HepG2 (cell line): Measurements from ENCODE around the gene XRCC5.

ENCODE experiments used
- ATF2 ChIP-seq: sonication (generic); formaldehyde crosslinking; IDR thresholded peaks from 2 replicates; pipeline ENCODE4 v1.4.0; 2020; ENCODE audit warnings: missing genetic modification reagents
- ATF6 ChIP-seq: sonication (generic); formaldehyde crosslinking; conservative IDR thresholded peaks from 2 replicates; pipeline ENCODE4 v1.4.0; 2020; ENCODE audit warnings: missing genetic modification reagents
- FOXM1 ChIP-seq: sonication (generic); formaldehyde crosslinking; IDR thresholded peaks from 2 replicates; pipeline ENCODE4 v1.5.0; 2020; ENCODE audit warnings: missing genetic modification reagents
- FOXP1 ChIP-seq, 2 experiments: fragments of 450-650 bp in 1 of 2; IDR thresholded peaks; 2 replicates each; pipeline ENCODE4 v1.6.1; 2017 to 2018; ENCODE audit warnings: antibody characterized with exemption in 1 of 2
- HMGXB4 ChIP-seq, 2 experiments: sonication (generic) in 1 of 2; formaldehyde crosslinking in 1 of 2; IDR thresholded peaks; 2 replicates each; pipeline versions ENCODE4 v1.4.0 to v1.6.1; 2018 to 2020; ENCODE audit warnings: missing genetic modification reagents in 2 of 2, borderline replicate concordance in 1 of 2, low read depth in 1 of 2, mild to moderate bottlenecking in 1 of 2, missing biosample characterization in 1 of 2
- NRL ChIP-seq: sonication (generic); formaldehyde crosslinking; IDR thresholded peaks from 2 replicates; pipeline ENCODE4 v1.5.0; 2020; ENCODE audit warnings: missing genetic modification reagents, mild to moderate bottlenecking, moderate library complexity, borderline replicate concordance
- POLR2A ChIP-seq, 2 experiments: IDR thresholded peaks; 2 replicates each; pipeline ENCODE4 v1.6.1; 2011; ENCODE audit warnings: low read depth in 2 of 2, low read length in 2 of 2, mild to moderate bottlenecking in 1 of 2, moderate library complexity in 1 of 2; ENCODE audit not compliant: insufficient read depth in 1 of 2
- SRSF1 ChIP-seq: fragments of 200-400 bp; formaldehyde crosslinking; optimal IDR thresholded peaks from 2 replicates; pipeline ENCODE3; 2017; ENCODE audit warnings: mild to moderate bottlenecking, low read depth, low read length, moderate library complexity
- ZFP1 ChIP-seq: IDR thresholded peaks from 2 replicates; pipeline ENCODE4 v1.6.1; 2016
- ZNF143 ChIP-seq: sonication (generic); formaldehyde crosslinking; IDR thresholded peaks from 2 replicates; pipeline ENCODE4 v1.4.0; 2020; ENCODE audit warnings: missing genetic modification reagents
- ZNF318 ChIP-seq: sonication (generic); formaldehyde crosslinking; IDR thresholded peaks from 2 replicates; pipeline ENCODE4 v1.4.0; 2020; ENCODE audit warnings: mild to moderate bottlenecking, missing genetic modification reagents
- ZNF768 ChIP-seq: sonication (generic); formaldehyde crosslinking; IDR thresholded peaks from 2 replicates; pipeline ENCODE4 v1.4.0; 2020; ENCODE audit warnings: missing genetic modification reagents
- ZNF891 ChIP-seq: sonication (generic); formaldehyde crosslinking; IDR thresholded peaks from 2 replicates; pipeline ENCODE4 v1.5.0; 2020; ENCODE audit warnings: mild to moderate bottlenecking, missing genetic modification reagents

- no peak for TF ChIP-seq POLR2A (IDR thresholded peaks at IDR 0.05; ENCODE audit: insufficient read depth in 1 of 2, low read depth in 2 of 2, low read length in 2 of 2)
- TF ChIP-seq FOXP1 (IDR thresholded peaks at IDR 0.05): no peak
- no peak for TF ChIP-seq FOXP1 (CRISPR knock-in tag; IDR thresholded peaks at IDR 0.05)
- no peak for TF ChIP-seq ZNF143
- TF ChIP-seq ZNF891: no peak
- no peak for TF ChIP-seq NRL (CRISPR knock-in tag)
- no peak for TF ChIP-seq ZNF318 (CRISPR knock-in tag)
- no peak for TF ChIP-seq ZFP1 (CRISPR knock-in tag)
- no peak for TF ChIP-seq ATF6
- no peak for TF ChIP-seq ATF2 (CRISPR knock-in tag)
- TF ChIP-seq FOXM1 (CRISPR knock-in tag): no peak
- no peak for TF ChIP-seq SRSF1
- no peak for TF ChIP-seq HMGXB4 (CRISPR knock-in tag; IDR thresholded peaks at IDR 0.05; ENCODE audit: borderline replicate concordance in 1 of 2, low read depth in 1 of 2)
- TF ChIP-seq ZNF768 (CRISPR knock-in tag): no peak
Measured at GRCh38 chr2:216164576-216164975, 55.4 kb downstream of the XRCC5 start.
